Measurements from ENCODE around the gene ARHGDIG.

DNA sequence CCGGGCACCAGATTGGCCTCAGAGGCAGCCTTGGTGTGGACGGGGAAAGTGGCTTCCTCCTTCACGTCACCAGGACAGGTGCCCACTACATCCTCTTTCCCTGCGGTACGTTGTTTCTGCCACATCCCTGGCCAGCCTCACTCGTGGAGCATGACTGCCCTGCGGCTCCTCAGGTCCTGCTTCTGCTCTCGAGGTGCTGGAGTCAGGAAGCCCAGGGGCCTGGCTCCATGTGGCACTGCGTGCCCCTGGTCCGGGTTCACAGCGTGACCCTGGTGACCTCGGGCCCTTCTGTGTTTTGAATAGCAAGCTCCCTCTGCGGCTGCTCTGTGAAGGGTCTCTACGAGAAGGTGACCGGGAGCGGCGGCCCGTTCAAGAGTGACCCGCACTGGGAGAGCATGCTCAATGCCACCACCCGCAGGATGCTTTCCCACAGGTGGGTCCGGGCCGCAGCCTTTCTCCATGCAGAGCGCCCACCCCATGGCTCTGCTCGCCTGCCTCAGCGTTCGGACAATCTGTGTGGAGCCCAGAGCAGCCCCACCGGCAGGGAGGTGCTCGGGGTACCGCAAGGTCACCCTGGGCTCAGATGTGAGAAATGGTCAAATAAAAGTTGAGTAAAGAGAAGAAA, 18.2 kb upstream of the ARHGDIG start:
- TF ChIP-seq POLR2A (IDR thresholded peaks at IDR 0.05): no peak
- TF ChIP-seq, protein P1, sequence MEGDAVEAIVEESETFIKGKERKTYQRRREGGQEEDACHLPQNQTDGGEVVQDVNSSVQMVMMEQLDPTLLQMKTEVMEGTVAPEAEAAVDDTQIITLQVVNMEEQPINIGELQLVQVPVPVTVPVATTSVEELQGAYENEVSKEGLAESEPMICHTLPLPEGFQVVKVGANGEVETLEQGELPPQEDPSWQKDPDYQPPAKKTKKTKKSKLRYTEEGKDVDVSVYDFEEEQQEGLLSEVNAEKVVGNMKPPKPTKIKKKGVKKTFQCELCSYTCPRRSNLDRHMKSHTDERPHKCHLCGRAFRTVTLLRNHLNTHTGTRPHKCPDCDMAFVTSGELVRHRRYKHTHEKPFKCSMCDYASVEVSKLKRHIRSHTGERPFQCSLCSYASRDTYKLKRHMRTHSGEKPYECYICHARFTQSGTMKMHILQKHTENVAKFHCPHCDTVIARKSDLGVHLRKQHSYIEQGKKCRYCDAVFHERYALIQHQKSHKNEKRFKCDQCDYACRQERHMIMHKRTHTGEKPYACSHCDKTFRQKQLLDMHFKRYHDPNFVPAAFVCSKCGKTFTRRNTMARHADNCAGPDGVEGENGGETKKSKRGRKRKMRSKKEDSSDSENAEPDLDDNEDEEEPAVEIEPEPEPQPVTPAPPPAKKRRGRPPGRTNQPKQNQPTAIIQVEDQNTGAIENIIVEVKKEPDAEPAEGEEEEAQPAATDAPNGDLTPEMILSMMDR (IDR thresholded peaks at IDR 0.05 in 4 of 5, conservative IDR thresholded peaks at IDR 0.05 in 1 of 5): no peak

Data from gastrocnemius medialis (tissue), 4 donors.